ENCODE results near the gene GGCX. TPM values are rescaled to one million over a fixed set of nuclear protein-coding genes. Genes with fewer than 3 reads are reported as not detected.

The GGCX gene
- polyA plus RNA-seq, 3 donors, result 24.0 to 34.4 (median 32.0) TPM

DNA sequence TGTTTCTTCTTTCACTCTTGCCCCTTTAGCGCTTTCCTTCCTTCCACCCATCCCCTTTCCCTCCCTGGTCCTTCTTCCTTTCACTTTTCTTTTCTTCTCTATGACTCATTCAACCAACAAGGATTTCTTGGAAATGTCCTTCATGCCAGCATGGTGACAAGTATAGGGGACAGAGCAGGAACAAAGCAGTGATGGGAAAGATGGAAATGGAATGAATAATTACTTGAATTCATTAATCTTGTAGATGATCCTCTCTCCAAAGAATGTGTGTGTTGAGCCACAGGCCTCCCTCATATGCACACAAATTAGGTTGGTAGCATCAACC, 24.4 kb upstream of the GGCX start:
- peaks cover 22 to 30% of the 10 kb centered on the region in 2 donors for H3K36me3 Mint-ChIP-seq
- Histone ChIP-seq H3K4me2 (replicated peaks; ENCODE audit: extremely low read depth, low read length, poor library complexity, severe bottlenecking) (peak overlapping the region; percentile 96), H3K4me1 (ENCODE audit: control insufficient read depth in 1 of 2, insufficient read depth in 2 of 2, low read length in 2 of 2) (peaks cover 86 to 89% of the 10 kb centered on the region in 2 donors), H3K9ac (ENCODE audit: insufficient read depth, low read length, poor library complexity, severe bottlenecking) (peak overlapping the region; percentile 72), H3K79me2 (ENCODE audit: insufficient read depth, low read length) (peaks cover 67% of the 10 kb centered on the region), H2AFZ (ENCODE audit: insufficient read depth, low read depth, low read length, poor library complexity, severe bottlenecking) (no peak overlapping the region), H3K4me3 (replicated peaks in 1 of 3; ENCODE audit: low read depth in 2 of 3, low read length in 3 of 3) (peak overlapping the region in 2 of 3 experiments; percentile 66 to 83), H3K27me3 (ENCODE audit: control insufficient read depth in 2 of 2, insufficient read depth in 2 of 2, low read length in 2 of 2) (no peaks in the 10 kb centered on the region), H4K20me1 (ENCODE audit: insufficient read depth, low read length) (peaks cover 10% of the 10 kb centered on the region), H3K36me3 (replicated peaks in 1 of 2; ENCODE audit: control insufficient read depth in 1 of 2, insufficient read depth in 2 of 2, low read length in 2 of 2) (peaks cover 15 to 24% of the 10 kb centered on the region in 2 donors), H3K9me3 (replicated peaks in 1 of 2; ENCODE audit: control insufficient read depth in 1 of 2, insufficient read depth in 1 of 2, low read length in 2 of 2) (no peaks in the 10 kb centered on the region), H3K27ac (ENCODE audit: low read depth in 1 of 2, low read length in 2 of 2) (peak overlapping the region; percentile 33 to 86)
- H3K9me3 Mint-ChIP-seq, result no peaks in the 10 kb centered on the region
- TF ChIP-seq, protein P1, sequence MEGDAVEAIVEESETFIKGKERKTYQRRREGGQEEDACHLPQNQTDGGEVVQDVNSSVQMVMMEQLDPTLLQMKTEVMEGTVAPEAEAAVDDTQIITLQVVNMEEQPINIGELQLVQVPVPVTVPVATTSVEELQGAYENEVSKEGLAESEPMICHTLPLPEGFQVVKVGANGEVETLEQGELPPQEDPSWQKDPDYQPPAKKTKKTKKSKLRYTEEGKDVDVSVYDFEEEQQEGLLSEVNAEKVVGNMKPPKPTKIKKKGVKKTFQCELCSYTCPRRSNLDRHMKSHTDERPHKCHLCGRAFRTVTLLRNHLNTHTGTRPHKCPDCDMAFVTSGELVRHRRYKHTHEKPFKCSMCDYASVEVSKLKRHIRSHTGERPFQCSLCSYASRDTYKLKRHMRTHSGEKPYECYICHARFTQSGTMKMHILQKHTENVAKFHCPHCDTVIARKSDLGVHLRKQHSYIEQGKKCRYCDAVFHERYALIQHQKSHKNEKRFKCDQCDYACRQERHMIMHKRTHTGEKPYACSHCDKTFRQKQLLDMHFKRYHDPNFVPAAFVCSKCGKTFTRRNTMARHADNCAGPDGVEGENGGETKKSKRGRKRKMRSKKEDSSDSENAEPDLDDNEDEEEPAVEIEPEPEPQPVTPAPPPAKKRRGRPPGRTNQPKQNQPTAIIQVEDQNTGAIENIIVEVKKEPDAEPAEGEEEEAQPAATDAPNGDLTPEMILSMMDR (IDR thresholded peaks at IDR 0.05), result no peak
- H3K4me3 Mint-ChIP-seq, result peak overlapping the region; percentile 83 to 88
- intact Hi-C loops (cut with micrococcal nuclease), result loop anchor here in 1 of 2 donors (5.0 kb wide), 1 partner anchor 117 kb away; no protein-coding TSS in a partner anchor
- peak in 2 of 3 donors; percentile 35 to 47 for DNase-seq
- peak overlapping the region; percentile 73 to 92 (median 88) for H3K27ac Mint-ChIP-seq
- no CpG with 5 or more reads among the region's 1 CpG for WGBS (ENCODE audit: insufficient coverage)
- H3K4me1 Mint-ChIP-seq, result peaks cover 88% of the 10 kb centered on the region
- H3K27me3 Mint-ChIP-seq (ENCODE audit: low read depth in 3 of 3), result peaks cover 0 to 2% (median 0%) of the 10 kb centered on the region in 3 donors

- Histone ChIP-seq H3K36me3 (replicated peaks in 1 of 2; ENCODE audit: control insufficient read depth in 1 of 2, insufficient read depth in 2 of 2, low read length in 2 of 2) (peaks cover 15 to 24% of the 10 kb centered on the region in 2 donors), H3K27me3 (ENCODE audit: control insufficient read depth in 2 of 2, insufficient read depth in 2 of 2, low read length in 2 of 2) (no peaks in the 10 kb centered on the region), H3K9me3 (replicated peaks in 1 of 2; ENCODE audit: control insufficient read depth in 1 of 2, insufficient read depth in 1 of 2, low read length in 2 of 2) (no peaks in the 10 kb centered on the region), H3K79me2 (ENCODE audit: insufficient read depth, low read length) (peaks cover 70% of the 10 kb centered on the region), H3K4me2 (replicated peaks; ENCODE audit: extremely low read depth, low read length, poor library complexity, severe bottlenecking) (peak overlapping the region; percentile 96), H4K20me1 (ENCODE audit: insufficient read depth, low read length) (peaks cover 14% of the 10 kb centered on the region), H3K9ac (ENCODE audit: insufficient read depth, low read length, poor library complexity, severe bottlenecking) (peak overlapping the region; percentile 72), H3K27ac (ENCODE audit: low read depth in 1 of 2, low read length in 2 of 2) (peak overlapping the region; percentile 33 to 86), H3K4me3 (replicated peaks in 1 of 3; ENCODE audit: low read depth in 2 of 3, low read length in 3 of 3) (peak overlapping the region; percentile 50 to 83 (median 66)), H3K4me1 (ENCODE audit: control insufficient read depth in 1 of 2, insufficient read depth in 2 of 2, low read length in 2 of 2) (peaks cover 84 to 89% of the 10 kb centered on the region in 2 donors), H2AFZ (ENCODE audit: insufficient read depth, low read depth, low read length, poor library complexity, severe bottlenecking) (peak overlapping the region; percentile 75)
- DNase-seq, result peak in 2 of 3 donors; percentile 40 to 48
- peaks cover 0 to 2% (median 0%) of the 10 kb centered on the region in 3 donors for H3K27me3 Mint-ChIP-seq (ENCODE audit: low read depth in 3 of 3)
- H3K4me3 Mint-ChIP-seq, result peak overlapping the region; percentile 83 to 88
- H3K27ac Mint-ChIP-seq, result peak overlapping the region; percentile 71 to 92 (median 88)
- peaks cover 85% of the 10 kb centered on the region for H3K4me1 Mint-ChIP-seq
- 11% methylated on average over 5 of the region's 9 CpGs for WGBS (ENCODE audit: insufficient coverage)
- peaks cover 26 to 34% of the 10 kb centered on the region in 2 donors for H3K36me3 Mint-ChIP-seq
- intact Hi-C loops (cut with micrococcal nuclease), result loop anchor here in 1 of 2 donors (5.0 kb wide), 1 partner anchor 117 kb away; no protein-coding TSS in a partner anchor
- TF ChIP-seq, protein P1 (IDR thresholded peaks at IDR 0.05), result no peak
- H3K9me3 Mint-ChIP-seq, result no peaks in the 10 kb centered on the region
Measured at GRCh38 chr2:85584857-85585780, 23.8 kb upstream of the GGCX start.

All from CD14-positive monocyte (primary cell).